ENCODE data around the gene ZIK1.

- TF ChIP-seq FOS (IDR thresholded peaks at IDR 0.05; ENCODE audit: extremely low read depth, insufficient read length) (no peak), HMG20B (CRISPR knock-in tag; IDR thresholded peaks at IDR 0.05) (no peak), MXI1 (IDR thresholded peaks at IDR 0.05; ENCODE audit: low read depth, low read length) (no peak), BCL6 (CRISPR knock-in tag; IDR thresholded peaks at IDR 0.05) (no peak), ELF1 (tag; IDR thresholded peaks at IDR 0.05) (no peak)
Observed at GRCh38 chr19:57552432-57552831, 31.5 kb upstream of the ZIK1 start.

All from K562 (cell line).